Measurements from ENCODE around the gene CDK5RAP3.
A peak's percentile ranks its signal among the peaks of the same experiment; 100 is the strongest.
"Not testable (repeated sequence)": the region's sequence is repeated elsewhere in the genome, so short reads cannot be mapped to it uniquely, and the experiment has no call there.

CDK5RAP3 gene, protein sequence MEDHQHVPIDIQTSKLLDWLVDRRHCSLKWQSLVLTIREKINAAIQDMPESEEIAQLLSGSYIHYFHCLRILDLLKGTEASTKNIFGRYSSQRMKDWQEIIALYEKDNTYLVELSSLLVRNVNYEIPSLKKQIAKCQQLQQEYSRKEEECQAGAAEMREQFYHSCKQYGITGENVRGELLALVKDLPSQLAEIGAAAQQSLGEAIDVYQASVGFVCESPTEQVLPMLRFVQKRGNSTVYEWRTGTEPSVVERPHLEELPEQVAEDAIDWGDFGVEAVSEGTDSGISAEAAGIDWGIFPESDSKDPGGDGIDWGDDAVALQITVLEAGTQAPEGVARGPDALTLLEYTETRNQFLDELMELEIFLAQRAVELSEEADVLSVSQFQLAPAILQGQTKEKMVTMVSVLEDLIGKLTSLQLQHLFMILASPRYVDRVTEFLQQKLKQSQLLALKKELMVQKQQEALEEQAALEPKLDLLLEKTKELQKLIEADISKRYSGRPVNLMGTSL

DNA sequence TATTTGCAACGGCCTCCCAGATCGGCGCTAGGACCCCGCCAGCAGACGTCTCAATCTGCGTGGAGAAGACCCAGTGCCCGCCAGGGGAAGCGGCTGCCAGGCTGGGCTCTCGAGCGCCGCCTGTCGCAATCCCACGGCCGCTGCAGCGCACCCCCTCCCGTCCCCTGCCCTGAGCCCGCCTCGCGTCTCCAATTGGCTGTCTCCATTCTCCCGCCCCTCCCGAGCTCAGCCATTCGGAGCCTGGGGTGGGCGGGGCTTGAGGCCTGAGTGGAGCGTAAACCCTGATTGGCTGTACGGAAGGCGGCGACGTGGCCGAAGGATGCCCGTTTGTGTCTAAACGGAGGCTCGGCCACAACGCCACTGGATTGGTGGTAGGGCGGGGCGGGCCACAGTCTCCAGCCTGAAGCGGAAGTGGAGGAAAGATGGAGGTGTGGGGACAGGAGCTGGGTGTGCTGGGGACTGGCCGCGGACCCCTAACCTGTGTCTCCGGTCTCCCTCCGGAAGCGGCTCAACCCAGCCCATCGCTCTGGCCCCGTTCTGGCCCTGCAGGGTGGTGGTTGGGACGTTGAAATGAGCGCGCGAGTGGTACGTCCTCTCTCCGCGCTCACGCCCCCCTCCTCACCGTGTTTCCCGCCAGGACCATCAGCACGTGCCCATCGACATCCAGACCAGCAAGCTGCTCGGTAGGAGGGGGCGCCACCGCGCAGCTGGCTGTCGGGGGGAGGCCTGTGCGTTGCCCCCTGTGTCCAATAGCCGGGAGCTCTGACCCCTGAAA, at the start of gene CDK5RAP3:
CDK5RAP3 (plus strand) TSS at position 389 of the 775 bp plus-strand sequence; CDS start at position 423, 34 bp downstream.
- DNase-seq: peak; percentile 99

DNA sequence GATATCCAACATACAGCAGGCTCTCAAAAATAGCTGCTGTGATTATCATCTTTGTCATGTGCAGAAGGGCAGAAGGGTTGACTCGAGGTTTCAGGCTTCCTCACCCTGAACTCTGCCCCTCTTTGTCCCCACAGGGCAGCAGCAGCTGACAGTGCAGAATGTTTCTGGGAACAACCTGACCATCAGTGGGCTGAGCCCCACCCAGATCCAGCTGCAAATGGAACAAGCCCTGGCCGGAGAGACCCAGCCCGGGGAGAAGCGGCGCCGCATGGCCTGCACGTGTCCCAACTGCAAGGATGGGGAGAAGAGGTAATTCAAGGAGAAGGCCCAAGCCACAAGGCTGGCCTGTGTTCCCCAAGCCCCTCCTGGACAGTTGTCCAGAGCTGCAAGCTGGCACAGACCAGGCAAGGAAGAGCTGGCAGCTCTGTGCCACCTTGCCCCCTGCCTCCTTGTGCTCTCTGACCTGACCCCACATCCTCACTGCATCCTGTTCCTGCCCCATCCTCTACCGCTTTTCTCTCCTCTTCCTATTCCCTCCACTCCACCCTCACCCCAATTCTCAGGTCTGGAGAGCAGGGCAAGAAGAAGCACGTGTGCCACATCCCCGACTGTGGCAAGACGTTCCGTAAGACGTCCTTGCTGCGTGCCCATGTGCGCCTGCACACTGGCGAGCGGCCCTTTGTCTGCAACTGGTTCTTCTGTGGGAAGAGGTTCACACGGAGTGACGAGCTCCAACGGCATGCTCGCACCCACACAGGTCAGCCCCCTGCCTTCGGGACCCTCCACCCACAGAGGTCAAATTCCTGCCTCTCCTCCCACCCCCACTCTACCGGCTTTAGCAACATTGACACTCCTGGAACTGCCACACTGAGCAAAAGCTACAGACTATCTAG, 45.9 kb upstream of the CDK5RAP3 start:
- DNase-seq: no peak

DNA sequence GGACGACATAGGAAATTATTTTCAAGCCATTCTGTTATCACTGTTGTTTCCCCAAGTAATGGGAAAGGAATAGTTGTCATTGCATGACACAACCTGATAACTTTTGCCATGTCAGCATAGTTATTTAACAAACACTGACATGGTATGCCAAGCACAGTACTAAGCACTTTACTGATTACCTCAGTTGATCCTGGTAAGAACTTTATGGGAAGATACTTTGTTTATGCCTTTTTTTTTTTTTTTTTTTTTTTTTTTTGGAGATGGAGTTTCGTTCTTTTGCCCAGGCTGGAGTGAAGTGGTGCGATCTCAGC, 45.3 kb upstream of the CDK5RAP3 start:
- no peak for DNase-seq

DNA sequence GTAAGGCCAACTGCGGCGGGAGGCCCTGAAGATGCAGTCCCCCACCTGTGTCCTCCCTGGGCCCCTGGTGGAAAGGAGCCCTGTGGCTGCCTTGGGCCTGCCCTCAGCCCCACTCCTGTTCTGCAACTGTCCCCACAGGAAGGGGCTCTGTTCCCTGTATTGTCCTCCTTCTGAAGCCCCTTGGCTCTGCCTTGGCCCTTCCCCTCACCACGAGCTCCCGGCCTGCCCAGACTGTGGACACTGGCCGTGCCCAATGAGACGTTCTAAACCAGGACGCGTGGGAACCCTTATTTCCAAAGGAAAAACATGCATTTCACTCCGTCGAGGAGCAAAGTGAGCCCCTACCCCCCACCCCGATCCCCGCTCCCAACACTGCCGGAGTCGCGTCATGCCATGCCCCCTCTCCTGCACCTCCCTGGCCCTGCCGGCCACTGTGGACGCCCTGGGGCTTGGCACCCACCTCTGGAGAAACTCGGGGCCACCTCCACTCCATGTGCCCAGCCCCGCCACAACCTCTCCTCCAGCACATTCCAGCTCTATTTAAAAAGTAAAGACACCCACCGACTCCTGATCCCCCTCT, 43.0 kb upstream of the CDK5RAP3 start:
- DNase-seq: no peak

DNA sequence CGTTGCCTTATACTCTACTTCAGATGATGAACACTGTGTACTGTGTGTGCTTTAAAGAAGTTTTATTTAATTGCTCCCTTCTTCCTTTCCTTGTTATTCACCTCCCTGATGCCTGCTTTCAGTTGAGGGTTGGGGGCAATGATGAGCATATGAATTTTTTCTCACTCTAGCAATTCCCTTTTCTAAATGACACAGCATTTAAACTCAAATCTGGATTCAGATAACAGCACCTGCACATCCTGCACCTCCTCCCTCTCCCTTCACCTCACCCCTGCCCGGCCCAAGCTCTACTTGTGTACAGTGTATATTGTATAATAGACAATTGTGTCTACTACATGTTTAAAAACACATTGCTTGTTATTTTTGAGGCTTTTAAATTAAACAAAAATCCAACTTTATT, 42.5 kb upstream of the CDK5RAP3 start:
- DNase-seq: no peak

DNA sequence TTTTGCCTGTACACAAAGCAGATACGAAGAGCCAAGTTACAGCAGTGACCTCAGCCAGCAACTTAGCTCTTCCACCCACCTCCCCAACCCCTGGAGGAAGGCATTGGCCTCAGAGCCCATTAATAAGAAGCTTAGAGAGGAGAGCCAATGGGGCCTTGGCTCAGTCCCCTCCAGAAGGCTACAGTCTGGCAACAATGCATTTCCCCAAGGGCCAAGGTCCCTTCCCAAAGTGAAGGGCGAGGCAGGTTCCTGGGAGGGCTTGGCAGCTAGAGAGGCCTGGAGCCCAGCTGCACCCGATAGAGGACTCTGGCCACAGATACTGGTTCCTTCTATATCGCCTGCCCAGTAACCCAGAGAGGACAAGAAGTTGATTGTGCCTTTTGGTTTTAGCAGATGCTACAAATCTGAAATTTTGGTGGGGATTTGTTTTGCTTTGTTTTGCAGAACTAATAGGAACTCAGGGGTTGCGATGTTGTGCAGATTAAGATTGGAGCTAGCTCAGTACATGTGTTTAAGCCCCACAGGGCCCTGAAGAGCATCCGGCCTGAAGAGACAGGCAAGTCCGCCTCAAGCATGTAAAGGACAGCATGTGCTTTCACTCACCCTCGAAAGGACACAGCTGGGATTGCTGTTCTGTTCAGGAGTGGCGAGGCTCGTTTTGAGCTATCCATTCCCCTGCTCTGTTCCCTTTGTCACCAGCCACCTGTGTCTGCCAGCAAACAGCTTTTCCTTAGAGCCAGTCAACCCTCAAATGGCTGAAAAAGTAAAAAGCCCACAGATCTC, 41.5 kb upstream of the CDK5RAP3 start:
- no peak for DNase-seq

DNA sequence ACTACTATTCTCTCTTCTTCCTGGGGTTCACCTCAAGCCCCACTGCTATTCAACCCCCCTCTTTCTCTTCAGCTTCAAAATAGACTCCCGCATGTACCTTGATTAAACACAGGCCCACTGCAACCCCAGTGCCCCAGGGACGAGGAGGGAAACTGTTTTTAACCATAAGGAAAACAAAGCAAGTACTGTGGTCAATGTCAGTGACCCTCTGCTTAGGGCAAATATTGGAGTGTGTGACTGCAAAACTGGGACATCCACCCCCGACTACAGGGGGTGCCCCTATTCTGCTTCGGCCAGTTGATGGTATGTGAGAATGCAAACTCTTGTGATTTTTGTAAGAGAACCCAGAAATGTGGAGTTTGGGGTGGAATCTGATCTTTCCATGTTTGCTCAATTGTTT, 39.1 kb upstream of the CDK5RAP3 start:
- DNase-seq: no peak

DNA sequence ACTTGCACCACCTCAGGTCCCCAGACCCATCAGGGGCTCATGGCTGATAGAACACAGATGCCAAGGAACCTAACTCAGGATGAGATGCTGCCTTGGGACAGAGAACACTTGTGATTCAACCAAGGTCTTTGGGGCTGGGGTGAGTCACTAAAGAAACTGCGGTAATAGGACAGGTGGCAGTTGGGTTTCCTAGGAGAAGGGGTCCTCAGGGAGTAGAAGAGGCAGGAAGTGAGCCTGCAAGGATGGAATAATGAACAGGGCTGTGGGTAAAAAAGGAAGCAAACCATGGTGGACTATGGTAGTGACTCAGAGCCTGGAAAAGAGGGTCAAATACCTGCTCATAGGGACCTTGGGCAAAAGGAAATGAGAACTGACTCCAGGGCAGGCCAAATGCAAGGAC, 36.1 kb upstream of the CDK5RAP3 start:
- no peak for DNase-seq

DNA sequence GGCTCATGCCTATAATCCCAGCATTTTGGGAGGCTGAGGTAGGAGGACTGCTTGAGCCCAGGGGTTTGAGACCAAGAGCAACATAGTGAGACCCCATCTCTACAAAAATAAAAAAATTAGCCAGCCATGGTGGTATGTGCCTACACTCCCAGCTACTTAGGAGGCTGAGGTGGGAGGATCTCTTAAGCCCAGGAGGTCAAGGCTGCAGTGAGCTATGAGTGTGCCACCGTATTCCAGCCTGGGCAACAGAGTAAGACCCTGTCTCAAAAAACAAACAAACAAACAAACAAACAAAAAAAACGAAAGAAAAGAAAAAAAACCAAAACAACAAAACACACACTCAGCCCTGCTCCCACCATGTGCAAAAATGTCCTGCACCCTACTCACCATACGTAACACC, 35.4 kb upstream of the CDK5RAP3 start:
- DNase-seq: not testable (repeated sequence)

DNA sequence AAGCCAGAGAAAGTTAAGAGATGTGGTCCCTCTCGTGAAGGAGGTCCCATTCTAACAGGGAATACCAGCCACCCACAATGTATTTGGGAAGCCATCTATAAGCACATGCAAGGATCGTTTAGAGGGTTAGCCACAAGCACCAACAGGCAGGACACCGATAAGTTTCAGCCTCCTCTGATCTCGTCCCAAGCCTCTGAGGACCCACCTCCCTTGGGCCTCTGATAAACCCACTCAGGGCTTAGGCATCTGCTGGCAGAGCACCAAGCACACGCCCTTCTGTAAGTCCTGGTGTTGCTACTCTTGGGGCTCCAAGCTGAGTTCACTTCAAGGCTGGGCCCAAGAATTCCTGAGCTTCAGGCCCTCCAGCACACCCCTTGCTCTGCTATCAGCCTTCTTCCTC, 35.0 kb upstream of the CDK5RAP3 start:
- DNase-seq: no peak

DNA sequence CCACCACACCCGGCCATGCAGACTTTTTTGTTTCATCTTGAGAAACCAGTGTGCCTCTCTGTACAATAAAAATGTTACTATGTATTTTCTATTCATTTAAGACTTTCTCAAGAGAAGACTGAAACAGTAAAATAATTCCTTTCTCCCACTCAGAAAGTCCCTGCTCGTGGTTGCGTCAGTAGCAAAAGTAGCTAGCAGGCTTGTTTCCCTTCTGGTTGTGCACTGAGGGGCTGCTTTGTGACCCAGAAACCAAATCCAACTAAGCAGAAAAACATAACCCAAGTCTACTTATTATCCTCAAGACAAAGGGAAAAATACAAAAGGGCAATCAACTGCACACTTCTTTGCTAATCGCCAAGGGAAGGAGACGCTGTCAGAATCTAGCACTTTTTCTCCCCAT, 33.0 kb upstream of the CDK5RAP3 start:
- no peak for DNase-seq

DNA sequence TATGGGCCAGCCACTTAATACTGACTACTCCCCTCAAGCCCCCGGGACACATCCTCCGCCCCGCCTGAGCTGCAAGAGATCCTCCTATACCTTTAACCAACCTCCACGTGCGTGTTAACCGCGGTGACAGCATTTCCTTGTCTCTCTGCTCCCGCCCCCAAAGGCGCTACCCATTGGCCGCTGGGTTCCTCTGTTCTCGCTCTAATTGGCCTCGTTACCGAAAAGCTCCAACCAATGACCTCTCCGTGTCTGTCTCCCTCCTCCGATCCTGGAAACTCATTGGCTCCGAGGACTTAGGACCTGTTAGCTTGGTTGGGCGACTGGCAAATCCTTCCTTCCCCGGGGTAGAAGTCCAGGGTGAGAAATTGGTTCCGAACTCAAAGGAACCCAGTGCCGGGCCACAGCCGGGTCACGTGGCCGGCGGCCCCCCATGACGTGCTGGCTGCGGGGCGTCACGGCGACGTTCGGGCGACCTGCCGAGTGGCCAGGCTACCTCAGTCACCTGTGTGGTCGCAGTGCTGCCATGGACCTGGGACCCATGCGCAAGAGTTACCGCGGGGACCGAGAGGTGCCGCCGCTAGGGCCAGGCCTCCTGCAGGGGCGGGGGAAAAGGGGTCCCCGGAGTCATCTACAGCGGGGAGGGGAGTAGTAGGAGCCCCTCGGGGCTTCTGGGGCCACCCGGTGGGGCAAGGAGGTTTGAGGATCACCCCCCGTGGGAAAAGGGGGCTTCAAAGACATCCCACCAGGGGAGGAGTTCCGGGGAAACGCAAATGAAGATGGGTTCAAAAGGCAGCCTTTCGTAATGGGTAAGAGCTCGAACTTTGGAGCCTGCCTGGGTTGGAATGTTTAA, 29.4 kb upstream of the CDK5RAP3 start, which contains the start of gene PNPO:
PNPO (plus strand) TSS at position 326 of the 850 bp plus-strand sequence; CDS start at position 431, 105 bp downstream.
- peak; percentile 89 for DNase-seq

DNA sequence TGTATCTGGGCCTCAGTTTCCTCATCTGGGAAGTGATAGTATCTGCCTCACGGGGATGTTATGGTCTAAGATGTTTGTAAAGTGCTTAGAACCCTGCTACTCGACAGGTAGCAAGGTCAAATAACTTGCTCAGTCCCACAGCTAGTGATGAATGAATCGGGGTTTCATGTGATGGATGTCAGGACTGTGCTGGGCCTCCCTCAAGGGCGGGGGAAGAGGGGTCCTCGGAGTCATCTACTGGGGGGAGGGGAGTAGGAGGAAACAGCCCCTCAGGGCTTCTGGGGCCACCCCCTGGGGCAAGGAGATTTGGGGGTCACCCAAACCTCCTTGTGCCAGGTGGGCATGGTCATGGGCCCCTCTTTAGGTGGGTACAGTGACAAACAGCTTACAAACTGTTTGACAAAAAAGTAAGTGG, 28.8 kb upstream of the CDK5RAP3 start:
- no peak for DNase-seq

DNA sequence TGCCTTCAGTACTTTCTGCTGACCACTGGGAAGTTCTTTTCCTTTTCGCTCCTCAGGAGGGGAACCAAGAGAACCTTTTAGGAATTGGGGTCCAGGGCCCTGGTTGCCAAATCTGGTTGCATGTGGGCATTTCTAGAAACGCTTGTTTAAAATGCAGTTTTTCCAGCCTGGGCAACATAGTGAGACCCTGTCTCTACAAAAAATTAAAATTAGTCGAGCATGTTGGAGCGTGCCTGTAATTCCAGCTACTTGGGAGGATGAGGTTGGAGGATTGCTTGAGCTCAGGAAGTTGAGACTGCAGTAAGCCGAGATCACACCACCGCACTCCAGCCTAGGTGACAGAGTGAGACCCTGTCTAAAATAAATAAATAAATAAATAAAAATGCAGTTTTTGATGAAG, 28.3 kb upstream of the CDK5RAP3 start:
- DNase-seq: no peak

DNA sequence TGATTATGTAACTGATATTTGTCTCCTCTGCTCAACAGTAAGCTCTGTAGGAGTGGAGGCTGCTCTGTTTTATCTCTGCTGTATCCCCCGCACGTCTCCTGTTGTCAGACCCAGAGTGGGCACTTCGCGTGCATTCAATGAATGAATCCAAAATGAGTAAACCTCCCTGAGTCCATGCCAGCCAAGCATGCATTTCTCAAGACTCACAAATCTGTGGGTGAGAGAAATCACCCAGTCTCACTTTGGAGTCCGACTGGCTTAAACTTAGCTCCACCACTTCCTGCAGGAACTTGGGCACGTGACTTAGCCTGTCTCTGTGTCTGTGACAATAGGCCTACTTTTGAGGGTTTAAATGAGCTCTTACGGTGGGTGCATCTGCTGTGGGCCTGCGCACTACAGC, 25.8 kb upstream of the CDK5RAP3 start:
- no peak for DNase-seq

DNA sequence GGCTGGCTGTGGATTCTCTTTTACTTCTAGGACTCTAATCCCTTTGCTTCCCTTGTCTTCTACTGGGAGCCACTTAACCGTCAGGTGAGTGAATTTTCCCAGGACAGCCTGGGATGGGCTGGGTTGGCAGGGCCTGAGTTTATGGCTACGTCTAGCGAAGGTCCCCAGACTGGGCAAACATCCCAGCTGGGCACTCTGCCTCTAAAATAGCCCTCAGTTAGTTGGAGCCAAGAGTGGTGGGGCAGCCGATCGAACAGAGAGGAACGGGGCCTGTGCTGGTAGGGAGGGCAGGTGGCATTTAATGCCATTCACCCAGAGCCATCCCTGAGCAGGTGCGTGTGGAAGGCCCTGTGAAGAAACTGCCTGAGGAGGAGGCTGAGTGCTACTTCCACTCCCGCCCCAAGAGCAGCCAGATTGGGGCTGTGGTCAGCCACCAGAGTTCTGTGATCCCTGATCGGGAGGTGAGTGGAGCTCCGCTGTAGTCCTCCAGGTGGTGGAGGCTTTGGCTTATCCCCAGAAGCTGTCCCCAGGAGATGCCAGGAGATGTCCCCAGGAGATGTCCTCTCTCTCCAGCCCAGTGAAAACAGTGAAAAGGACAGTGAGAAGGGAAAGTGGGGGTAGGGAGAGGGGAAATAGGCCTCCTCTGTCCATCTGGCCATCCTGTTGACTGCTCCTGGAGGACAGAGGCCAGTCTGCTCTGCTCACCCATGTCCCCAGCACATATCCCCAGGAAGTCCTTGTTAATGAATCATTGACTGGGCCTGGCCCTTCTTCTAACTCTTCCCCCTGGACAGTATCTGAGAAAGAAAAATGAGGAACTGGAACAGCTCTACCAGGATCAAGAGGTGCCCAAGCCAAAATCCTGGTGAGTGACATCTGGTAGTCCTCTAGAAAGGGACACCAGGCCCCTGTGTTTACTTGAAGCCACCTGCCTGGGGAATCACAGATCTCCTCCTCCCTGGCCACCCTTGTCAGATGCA, 25.1 kb upstream of the CDK5RAP3 start:
- no peak for DNase-seq

DNA sequence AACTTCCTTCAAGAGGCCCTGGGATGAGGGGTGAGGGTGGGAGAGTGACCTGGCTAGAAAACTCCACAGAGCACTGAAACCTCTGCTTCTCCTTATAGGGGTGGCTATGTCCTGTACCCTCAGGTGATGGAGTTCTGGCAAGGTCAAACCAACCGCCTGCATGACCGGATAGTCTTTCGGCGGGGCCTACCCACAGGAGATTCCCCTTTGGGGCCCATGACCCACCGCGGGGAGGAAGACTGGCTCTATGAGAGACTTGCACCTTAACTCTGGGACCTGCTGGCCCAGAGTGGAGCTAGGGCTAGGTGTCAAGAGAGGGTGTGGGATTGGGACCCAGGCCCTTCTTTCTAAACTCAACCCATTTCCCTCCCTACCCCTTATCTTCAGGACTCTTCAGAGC, 24.4 kb upstream of the CDK5RAP3 start:
- DNase-seq: no peak

DNA sequence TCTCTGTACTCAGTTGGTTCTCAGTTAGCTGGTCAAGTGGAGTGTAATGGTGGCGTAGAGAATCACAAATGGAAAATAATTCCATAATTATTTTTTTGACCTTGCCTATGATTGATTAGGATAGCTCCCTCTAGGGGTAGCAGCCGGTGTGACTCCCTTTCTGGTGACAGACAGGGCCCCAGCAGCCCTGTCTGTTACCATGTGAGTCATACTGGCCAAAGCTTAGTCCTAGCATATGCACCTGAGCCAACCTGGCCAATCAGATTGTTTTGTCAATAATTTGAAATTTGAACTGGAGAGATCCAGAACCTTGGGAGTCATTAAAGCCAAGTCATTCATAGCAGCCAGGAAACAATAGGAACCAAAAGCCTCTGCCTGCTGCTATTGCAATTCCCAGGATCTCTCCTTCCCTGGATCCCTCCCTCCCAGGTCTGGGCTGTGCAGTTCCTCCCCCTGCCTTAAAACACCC, 23.9 kb upstream of the CDK5RAP3 start:
- DNase-seq: peak; percentile 67

DNA sequence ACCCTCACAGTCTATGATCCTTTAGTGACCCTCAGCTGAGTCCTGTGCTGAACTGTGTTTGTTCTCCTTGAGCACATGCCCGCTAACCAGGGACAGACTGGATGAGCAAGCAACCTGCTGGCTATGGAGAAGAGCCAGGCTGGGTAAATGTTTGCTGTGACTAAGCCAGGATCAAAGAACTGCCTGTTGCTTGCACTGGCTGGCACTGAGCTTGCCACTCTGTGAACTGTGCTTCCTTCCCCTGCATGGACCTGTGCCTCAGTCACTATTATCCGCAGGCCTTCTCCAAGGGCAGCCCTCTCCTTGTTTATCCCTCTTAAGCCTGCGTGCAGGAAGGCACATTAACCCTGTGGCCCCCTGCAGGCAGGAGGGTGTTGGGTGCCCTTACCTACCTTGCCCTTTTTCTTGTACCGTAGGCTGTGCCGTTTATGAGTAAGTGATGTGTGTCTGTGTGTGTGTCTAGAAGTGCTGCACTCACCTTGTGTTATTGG, 22.2 kb upstream of the CDK5RAP3 start:
- no peak for DNase-seq
